Liver (tissue), 9 donors: ENCODE results near the gene RARRES2. TPM values are rescaled to one million over a fixed set of nuclear protein-coding genes. Genes with fewer than 3 reads are reported as not detected.

ENCODE experiments used
- DNase-seq: peaks from one replicate; pipeline ENCODE4 v3.0.0-alpha.2; 2017; ENCODE audit warnings: low spot score
- H3K27ac ChIP-seq, 2 donors: one replicate each; pipeline ENCODE4 v1.7.0; 2013; ENCODE audit warnings: inconsistent platforms in 2 of 2, low read length in 2 of 2, control low read depth in 1 of 2, low read depth in 1 of 2, mild to moderate bottlenecking in 1 of 2
- H3K27me3 ChIP-seq, 4 donors: one replicate each; pipeline versions ENCODE4 v1.6.1 to v1.7.0; 2013; ENCODE audit warnings: low read length in 3 of 4, inconsistent platforms in 1 of 4, mild to moderate bottlenecking in 1 of 4, moderate library complexity in 1 of 4; ENCODE audit not compliant: control insufficient read depth in 4 of 4, insufficient read depth in 4 of 4
- H3K36me3 ChIP-seq, 4 donors: one replicate each; pipeline versions ENCODE4 v1.6.1 to v1.7.0; 2013; ENCODE audit warnings: low read length in 3 of 4, mild to moderate bottlenecking in 3 of 4, low read depth in 1 of 4, moderate library complexity in 1 of 4; ENCODE audit not compliant: control insufficient read depth in 4 of 4, insufficient read depth in 3 of 4
- H3K4me1 ChIP-seq, 4 donors: one replicate each; pipeline versions ENCODE4 v1.6.1 to v1.7.0; 2013; ENCODE audit warnings: low read length in 3 of 4, mild to moderate bottlenecking in 3 of 4, moderate library complexity in 1 of 4; ENCODE audit not compliant: control insufficient read depth in 4 of 4, insufficient read depth in 4 of 4
- H3K4me3 ChIP-seq, 3 donors: one replicate each; pipeline versions ENCODE4 v1.6.1 to v1.7.0; 2013; ENCODE audit warnings: low read length in 3 of 3, control low read depth in 1 of 3, low read depth in 1 of 3, mild to moderate bottlenecking in 1 of 3
- H3K9ac ChIP-seq, 2 donors: one replicate each; pipeline ENCODE4 v1.7.0; 2013; ENCODE audit warnings: low read length in 2 of 2, mild to moderate bottlenecking in 2 of 2, moderate library complexity in 2 of 2, control low read depth in 1 of 2, low read depth in 1 of 2
- H3K9me3 ChIP-seq, 4 donors: one replicate each; pipeline versions ENCODE4 v1.6.1 to v1.7.0; 2013; ENCODE audit warnings: low read length in 3 of 4; ENCODE audit not compliant: control insufficient read depth in 4 of 4
- ATF3 ChIP-seq: IDR thresholded peaks from 2 replicates; pipeline ENCODE4 v1.6.1; 2016; ENCODE audit warnings: antibody characterized with exemption
- CTCF ChIP-seq: fragments of 150-350 bp; IDR thresholded peaks from 2 replicates; pipeline ENCODE4 v1.5.1; 2017; ENCODE audit warnings: improper control_type of control experiment, low read depth, low read length; ENCODE audit not compliant: missing input control
- EGR1 ChIP-seq, 2 donors: IDR thresholded peaks; 2 replicates each; pipeline ENCODE4 v1.6.1; 2016 to 2018; ENCODE audit warnings: antibody characterized with exemption in 2 of 2, low read depth in 2 of 2
- FOXA2 ChIP-seq: IDR thresholded peaks from 2 replicates; pipeline ENCODE4 v1.6.1; 2016; ENCODE audit warnings: antibody characterized with exemption
- GABPA ChIP-seq, 2 donors: IDR thresholded peaks in 1 of 2; conservative IDR thresholded peaks in 1 of 2; 2 replicates each; pipeline ENCODE4 v1.6.1; 2016; ENCODE audit warnings: antibody characterized with exemption in 2 of 2, mild to moderate bottlenecking in 1 of 2, moderate library complexity in 1 of 2
- HNF4G ChIP-seq: IDR thresholded peaks from 2 replicates; pipeline ENCODE4 v1.6.1; 2016; ENCODE audit warnings: antibody characterized with exemption
- JUND ChIP-seq, 2 donors: IDR thresholded peaks; 2 replicates each; pipeline ENCODE4 v1.6.1; 2016; ENCODE audit warnings: antibody characterized with exemption in 2 of 2
- MAX ChIP-seq: IDR thresholded peaks from 2 replicates; pipeline ENCODE4 v1.6.1; 2016; ENCODE audit warnings: antibody characterized with exemption
- REST ChIP-seq: IDR thresholded peaks from 2 replicates; pipeline ENCODE4 v1.6.1; 2016; ENCODE audit warnings: antibody characterized with exemption, mild to moderate bottlenecking
- SP1 ChIP-seq: IDR thresholded peaks from 2 replicates; pipeline ENCODE4 v1.6.1; 2018; ENCODE audit warnings: antibody characterized with exemption, mild to moderate bottlenecking
- TAF1 ChIP-seq: conservative IDR thresholded peaks from 2 replicates; pipeline ENCODE4 v1.6.1; 2016; ENCODE audit warnings: antibody characterized with exemption, mild to moderate bottlenecking
- YY1 ChIP-seq: IDR thresholded peaks from 2 replicates; pipeline ENCODE4 v1.6.1; 2016; ENCODE audit warnings: antibody characterized with exemption, mild to moderate bottlenecking
- ZBTB33 ChIP-seq: IDR thresholded peaks from 2 replicates; pipeline ENCODE4 v1.6.1; 2016; ENCODE audit warnings: antibody characterized with exemption
- WGBS: extraction: QIAGEN DNeasy Blood & Tissue Kit; methylation state at CpG from one replicate; pipeline ENCODE4 v1.1.7; 2013; 5-methylcytosine and 5-hydroxymethylcytosine counted together
- polyA plus RNA-seq, 2 donors: library from polyadenylated mRNA; stranded (reverse) in 1 of 2; unstranded in 1 of 2; fragments of 200-250 nt in 1 of 2; fragments of >200 nt in 1 of 2; fragmentation: Nextera tagmentation in 1 of 2; extraction: Ambion mirVana in 1 of 2; gene quantifications; one replicate each; pipeline versions ENCODE4 v1.2.1 to v1.2.3, GENCODE V29; 2013 to 2015
- total RNA-seq, 2 donors: library from RNA; depleted of rRNA; stranded (reverse); fragments of >200 nt; gene quantifications; one replicate each; pipeline ENCODE4 v1.2.3, GENCODE V29; 2014
- donor health status: healthy.
- donor health status: healthy.
- donor health status: healthy.
- donor health status: healthy.
- donor health status: healthy.

The RARRES2 gene
- total and polyA plus RNA-seq, 4 donors, result 149 to 1,915 (median 842) TPM

- 99% methylated on average over 2 of the region's 2 CpGs for WGBS
- TF ChIP-seq ATF3, result no peak
- TF ChIP-seq CTCF, result no peak
- no peak for TF ChIP-seq JUND (IDR thresholded peaks at IDR 0.05)
- no peak for TF ChIP-seq ZBTB33
- TF ChIP-seq EGR1 (IDR thresholded peaks at IDR 0.05; ENCODE audit: low read depth in 2 of 2), result no peak
- no peak for TF ChIP-seq FOXA2
- no peak for TF ChIP-seq MAX
- no peak for TF ChIP-seq REST
- no peak for TF ChIP-seq TAF1
- no peak for TF ChIP-seq SP1
- TF ChIP-seq HNF4G, result no peak
Measured at GRCh38 chr7:150359622-150360362, 18.4 kb upstream of the RARRES2 start.

GRCh38 chr7:150358988-150359621 is 17.7 kb upstream of the RARRES2 start:
- WGBS, result 95% methylated on average over 4 of the region's 4 CpGs
- DNase-seq, result no peak
- Histone ChIP-seq H3K4me3 (no peak overlapping the region), H3K9me3 (no peaks in the 10 kb centered on the region), H3K4me1 (peaks cover 0 to 26% (median 18%) of the 10 kb centered on the region in 4 donors), H3K36me3 (no peaks in the 10 kb centered on the region), H3K9ac (no peak overlapping the region), H3K27ac (no peak overlapping the region), H3K27me3 (no peaks in the 10 kb centered on the region)
- TF ChIP-seq ZBTB33 (no peak), GABPA (IDR thresholded peaks at IDR 0.05 in 1 of 2, conservative IDR thresholded peaks at IDR 0.05 in 1 of 2) (no peak), TAF1 (no peak), YY1 (no peak), MAX (no peak)

More at GRCh38 chr7:150359622-150360362, 18.4 kb upstream of the RARRES2 start:
- Histone ChIP-seq H3K4me1 (peaks cover 0 to 20% (median 15%) of the 10 kb centered on the region in 4 donors), H3K36me3 (no peaks in the 10 kb centered on the region), H3K9me3 (no peaks in the 10 kb centered on the region), H3K4me3 (no peak overlapping the region), H3K27ac (no peak overlapping the region), H3K9ac (no peak overlapping the region), H3K27me3 (no peaks in the 10 kb centered on the region)
- no peak for DNase-seq
